Measurements from ENCODE around the gene OR1S1.

OR1S1 gene

DNA sequence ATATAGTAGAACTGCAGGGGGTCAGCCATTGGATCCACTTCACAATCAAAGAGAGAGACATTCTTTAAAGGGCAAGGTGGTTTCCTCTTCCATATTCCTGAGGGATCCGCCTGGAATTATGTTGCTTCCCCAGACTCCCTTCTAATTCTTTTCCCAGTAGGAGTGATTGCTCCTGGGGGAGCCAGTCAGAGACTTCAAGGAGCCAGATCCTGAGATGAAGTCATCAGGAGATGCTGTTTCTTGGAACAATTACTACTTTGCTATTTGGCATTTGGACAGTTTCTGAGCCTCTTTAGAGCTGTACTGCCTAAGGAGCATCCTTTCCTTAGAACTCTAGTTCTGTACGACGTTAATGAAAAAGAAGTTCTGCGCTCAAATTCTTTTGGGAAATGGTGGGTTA lies 25.6 kb upstream of the OR1S1 start:
- no peak overlapping the region for H3K4me3 ChIP-seq (ENCODE audit: control insufficient read depth, low read depth, low read length)
- DNase-seq (ENCODE audit: low read depth) = no peak
- no peak for TF ChIP-seq CTCF (conservative IDR thresholded peaks at IDR 0.05; ENCODE audit: control insufficient read depth, insufficient read depth, low read depth, low read length)

DNA sequence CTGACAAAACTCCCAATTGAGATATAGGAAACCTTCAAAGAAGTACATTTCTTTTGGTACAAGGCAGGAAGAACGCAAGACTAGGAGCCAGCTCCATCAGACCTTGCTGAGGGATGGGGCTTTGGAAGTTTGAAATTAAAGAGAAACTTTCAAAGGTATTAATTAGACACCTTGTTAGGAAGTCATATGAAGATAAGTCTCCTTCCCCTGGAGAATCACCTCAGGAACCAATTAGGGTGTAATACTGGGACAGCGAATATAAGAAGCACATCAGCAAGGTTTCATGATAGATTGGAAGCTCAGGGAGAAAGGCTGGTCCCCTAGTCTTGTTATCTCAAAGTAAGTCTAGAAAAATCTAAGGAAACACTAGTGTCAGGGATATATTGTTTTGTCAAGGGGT lies 23.8 kb upstream of the OR1S1 start, which contains the start of gene OR9Q2:
Gene OR9Q2, plus strand, starts transcription at position 301 of the 400 bp plus-strand sequence. CDS start 1,421 bp downstream, outside the sequence.
- no peak for DNase-seq (ENCODE audit: low read depth)
- no peak for TF ChIP-seq CTCF (conservative IDR thresholded peaks at IDR 0.05; ENCODE audit: control insufficient read depth, insufficient read depth, low read depth, low read length)

DNA sequence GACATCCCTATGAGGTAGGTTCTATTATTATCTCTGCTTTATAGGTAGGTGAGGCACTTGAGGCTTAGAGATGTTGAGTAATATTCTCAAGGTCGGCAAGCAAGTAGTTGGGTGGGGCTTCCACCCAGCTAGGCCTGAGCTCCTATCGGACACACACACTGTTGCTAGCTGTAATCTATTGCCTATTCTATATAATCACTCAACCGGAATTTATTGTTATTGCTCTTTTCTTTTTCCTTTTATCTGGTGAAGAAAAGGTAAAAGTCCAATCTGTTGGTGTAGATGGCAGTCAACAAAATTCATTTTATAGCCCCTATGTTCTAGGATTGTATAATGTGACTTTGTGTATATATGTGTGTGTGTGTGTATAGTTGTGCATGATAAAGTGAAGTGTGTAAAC lies 20.3 kb upstream of the OR1S1 start:
- TF ChIP-seq CTCF (conservative IDR thresholded peaks at IDR 0.05; ENCODE audit: control insufficient read depth, insufficient read depth, low read depth, low read length) = no peak
- no peak for DNase-seq (ENCODE audit: low read depth)
- no peak overlapping the region for H3K4me3 ChIP-seq (ENCODE audit: control insufficient read depth, low read depth, low read length)

More for the DNA sequence above, 23.8 kb upstream of the OR1S1 start, which contains the start of gene OR9Q2:
- H3K4me3 ChIP-seq (ENCODE audit: control insufficient read depth, low read depth, low read length) = no peak within 1 kb of the TSS

GRCh38 chr11:58193391-58193790 lies 19.1 kb upstream of the OR1S1 start:
- no peak for TF ChIP-seq CTCF (conservative IDR thresholded peaks at IDR 0.05; ENCODE audit: control insufficient read depth, insufficient read depth, low read depth, low read length)
- no peak overlapping the region for H3K4me3 ChIP-seq (ENCODE audit: control insufficient read depth, low read depth, low read length)
- no peak for DNase-seq (ENCODE audit: low read depth)

DNA sequence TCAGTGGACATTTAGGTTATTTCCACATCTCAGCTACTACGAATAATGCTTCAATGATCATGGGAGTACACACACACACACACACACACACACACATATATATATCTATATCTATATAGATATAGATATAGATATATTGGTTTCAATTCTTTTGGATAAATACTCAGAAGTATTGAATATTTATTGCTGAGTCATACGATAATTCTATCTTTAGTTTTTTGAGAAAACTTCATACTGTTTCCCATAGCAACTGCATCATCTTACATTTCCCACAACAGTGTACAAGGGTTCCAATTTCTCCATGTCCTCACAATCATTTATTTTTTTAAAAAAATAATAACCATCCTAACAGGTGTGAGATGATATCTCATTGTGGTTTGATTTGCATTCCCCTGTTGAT lies 16.6 kb upstream of the OR1S1 start:
- TF ChIP-seq CTCF (conservative IDR thresholded peaks at IDR 0.05; ENCODE audit: control insufficient read depth, insufficient read depth, low read depth, low read length) = no peak
- DNase-seq (ENCODE audit: low read depth) = no peak
- no peak overlapping the region for H3K4me3 ChIP-seq (ENCODE audit: control insufficient read depth, low read depth, low read length)

- TF ChIP-seq CTCF (conservative IDR thresholded peaks at IDR 0.05; ENCODE audit: control insufficient read depth, insufficient read depth, low read depth, low read length) = no peak
- no peak overlapping the region for H3K4me3 ChIP-seq (ENCODE audit: control insufficient read depth, low read depth, low read length)
- DNase-seq (ENCODE audit: low read depth) = no peak
These were observed 13.2 kb upstream of the OR1S1 start for GRCh38 chr11:58199271-58199670.

DNA sequence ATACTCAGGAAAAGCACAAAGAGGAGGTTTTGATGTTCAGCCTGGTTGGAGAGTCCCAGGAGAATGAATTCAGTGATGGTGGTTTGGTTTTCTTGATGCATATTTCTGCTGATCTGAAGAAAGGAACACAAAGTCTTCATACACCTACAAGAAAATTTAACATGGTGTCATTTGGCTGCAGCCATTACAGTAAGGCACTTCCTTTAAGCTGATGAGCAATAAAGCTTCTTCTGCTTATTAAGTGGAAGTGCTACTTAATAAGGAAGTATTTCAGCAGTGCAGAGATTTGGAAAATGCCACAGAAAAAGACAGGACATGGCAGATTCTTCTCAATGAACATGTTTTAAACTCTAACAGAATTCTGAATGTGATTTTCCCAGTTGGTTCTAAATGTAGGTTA lies 8.5 kb upstream of the OR1S1 start, which contains the start of gene OR1S2:
Gene OR1S2, minus strand, starts transcription at position 101 of the 400 bp plus-strand sequence. Its CDS starts 0 bp downstream, at position 101.
- TF ChIP-seq CTCF (conservative IDR thresholded peaks at IDR 0.05; ENCODE audit: control insufficient read depth, insufficient read depth, low read depth, low read length) = no peak
- DNase-seq (ENCODE audit: low read depth) = no peak

More for the DNA sequence above, 8.5 kb upstream of the OR1S1 start, which contains the start of gene OR1S2:
- no peak within 1 kb of the TSS for H3K4me3 ChIP-seq (ENCODE audit: control insufficient read depth, low read depth, low read length)

All from fibroblast of mammary gland (primary cell).